HL-60 (cell line): ENCODE measurements around the gene SPPL2C.

Source experiments
- CTCF ChIP-seq: IDR thresholded peaks from one replicate; pipeline ENCODE4 v1.5.1; 2011; ENCODE audit warnings: low read length, control low read depth, inconsistent platforms; ENCODE audit not compliant: insufficient read depth
- POLR2AphosphoS5 ChIP-seq: IDR thresholded peaks from 2 replicates; pipeline ENCODE4 v1.6.1; 2012; ENCODE audit warnings: low read depth
- REST ChIP-seq: IDR thresholded peaks from 2 replicates; pipeline ENCODE4 v1.6.1; 2012; ENCODE audit warnings: low read depth; ENCODE audit not compliant: insufficient replicate concordance
- SPI1 ChIP-seq: IDR thresholded peaks from 2 replicates; pipeline ENCODE4 v1.6.1; 2012; ENCODE audit warnings: low read depth, mild to moderate bottlenecking, borderline replicate concordance

- no peak for TF ChIP-seq CTCF
- no peak for TF ChIP-seq POLR2AphosphoS5
- TF ChIP-seq SPI1: no peak
- TF ChIP-seq REST: no peak
These were observed 23.6 kb downstream of the SPPL2C start for GRCh38 chr17:45868276-45868675.
